MM.1S (cell line): ENCODE data around the gene ATP6V1A.

Experiments used
- DNase-seq: peaks from one replicate; pipeline ENCODE4 v3.0.0-alpha.2; 2015
- H2AFZ ChIP-seq: fragments of 300-600 bp; sonication (generic); 2 replicates; pipeline ENCODE4 v1.6.0; 2016; ENCODE audit warnings: antibody characterized with exemption, low read length
- H3F3A ChIP-seq: fragments of 300-600 bp; sonication (generic); 2 replicates; pipeline ENCODE4 v1.6.1; 2016; ENCODE audit warnings: mild to moderate bottlenecking, antibody characterized with exemption, low read length, moderate library complexity, mixed read lengths; ENCODE audit not compliant: insufficient read depth
- H3K27ac ChIP-seq: fragments of 300-600 bp; sonication (generic); 2 replicates; pipeline ENCODE4 v1.5.1; 2016; ENCODE audit warnings: mild to moderate bottlenecking, low read length
- H3K27me3 ChIP-seq: fragments of 300-600 bp; sonication (generic); replicated peaks from 2 replicates; pipeline ENCODE4 v1.6.0; 2016; ENCODE audit warnings: low read length; ENCODE audit not compliant: insufficient read depth
- H3K36me3 ChIP-seq: fragments of 300-600 bp; sonication (generic); replicated peaks from 2 replicates; pipeline ENCODE4 v1.6.1; 2016; ENCODE audit warnings: mild to moderate bottlenecking, low read length, mixed read lengths; ENCODE audit not compliant: insufficient read depth
- H3K4me1 ChIP-seq: fragments of 300-600 bp; sonication (generic); 2 replicates; pipeline ENCODE4 v1.6.1; 2016; ENCODE audit warnings: low read length, mixed read lengths
- H3K4me2 ChIP-seq: fragments of 300-600 bp; sonication (generic); 2 replicates; pipeline ENCODE4 v1.6.0; 2016; ENCODE audit warnings: low read depth, low read length
- H3K4me3 ChIP-seq: fragments of 300-600 bp; sonication (generic); 2 replicates; pipeline ENCODE4 v1.5.1; 2016; ENCODE audit warnings: low read length, mixed read lengths
- H3K79me2 ChIP-seq: fragments of 300-600 bp; sonication (generic); 2 replicates; pipeline ENCODE4 v1.6.1; 2016; ENCODE audit warnings: mixed run types, low read length, mixed read lengths
- H3K9ac ChIP-seq: fragments of 300-600 bp; sonication (generic); 2 replicates; pipeline ENCODE4 v1.6.1; 2016; ENCODE audit warnings: low read length, mixed read lengths
- H3K9me2 ChIP-seq: fragments of 300-600 bp; sonication (generic); replicated peaks from 2 replicates; pipeline ENCODE4 v1.6.1; 2016; ENCODE audit warnings: mild to moderate bottlenecking, low read length, mixed read lengths; ENCODE audit not compliant: insufficient read depth
- H3K9me3 ChIP-seq: fragments of 300-600 bp; sonication (generic); replicated peaks from 2 replicates; pipeline ENCODE4 v1.6.1; 2016; ENCODE audit warnings: mild to moderate bottlenecking, low read length, mixed read lengths; ENCODE audit not compliant: insufficient read depth
- H4K20me1 ChIP-seq: fragments of 300-600 bp; sonication (generic); 2 replicates; pipeline ENCODE4 v1.6.1; 2016; ENCODE audit warnings: mild to moderate bottlenecking, low read length, moderate library complexity, mixed read lengths; ENCODE audit not compliant: insufficient read depth
- CTCF ChIP-seq: fragments of 300-600 bp; sonication (generic); IDR thresholded peaks from 2 replicates; pipeline ENCODE4 v1.5.1; 2016; ENCODE audit warnings: antibody characterized with exemption, low read length, mixed read lengths
- EZH2 ChIP-seq: fragments of 300-600 bp; sonication (generic); optimal IDR thresholded peaks from 2 replicates; pipeline ENCODE3; 2017; ENCODE audit warnings: low read depth, mild to moderate bottlenecking, antibody characterized with exemption, low read length, mixed read lengths
- EZH2phosphoT487 ChIP-seq: fragments of 300-600 bp; sonication (generic); IDR thresholded peaks from 2 replicates; pipeline ENCODE4 v1.6.1; 2018; ENCODE audit warnings: antibody characterized with exemption, low read length

Gene ATP6V1A

GRCh38 chr3:113802795-113803455 lies 56.1 kb downstream of the ATP6V1A start:
- DNase-seq: peak; percentile 31
- 0 out of 2 replicates have a peak overlapping the region, but pooled peaks have one; percentile 1 for H3K4me2 ChIP-seq

GRCh38 chr3:113804661-113805060 lies 57.8 kb downstream of the ATP6V1A start:
- DNase-seq: no peak
- H3K36me3 ChIP-seq: peaks cover 18% of the 10 kb centered on the region; the same call in 1 of the 2 replicates
- H3K9ac ChIP-seq: no peak overlapping the region
- H3K27me3 ChIP-seq: no peaks in the 10 kb centered on the region
- TF ChIP-seq CTCF (no peak), EZH2 (no peak), EZH2phosphoT487 (no peak)
- no peaks in the 10 kb centered on the region for H4K20me1 ChIP-seq
- no peak overlapping the region for H2AFZ ChIP-seq
- no peak overlapping the region for H3K4me3 ChIP-seq
- no peaks in the 10 kb centered on the region for H3K9me2 ChIP-seq
- no peaks in the 10 kb centered on the region for H3K79me2 ChIP-seq
- no peak overlapping the region for H3K27ac ChIP-seq
- H3K4me1 ChIP-seq: peaks cover 7% of the 10 kb centered on the region; the same call in 1 of the 2 replicates
- no peaks in the 10 kb centered on the region for H3K9me3 ChIP-seq
- no peak overlapping the region for H3K4me2 ChIP-seq
- peaks cover 3% of the 10 kb centered on the region; the same call in 1 of the 2 replicates for H3F3A ChIP-seq

More at GRCh38 chr3:113802795-113803455, 56.1 kb downstream of the ATP6V1A start:
- Histone ChIP-seq H2AFZ (no peak overlapping the region), H3K9ac (no peak overlapping the region), H3K9me2 (no peaks in the 10 kb centered on the region), H3K27me3 (no peaks in the 10 kb centered on the region), H4K20me1 (no peaks in the 10 kb centered on the region), H3K79me2 (no peaks in the 10 kb centered on the region), H3K4me1 (peaks cover 7% of the 10 kb centered on the region; the same call in 1 of the 2 replicates), H3K36me3 (peaks cover 21% of the 10 kb centered on the region), H3F3A (peaks cover 3% of the 10 kb centered on the region; the same call in 1 of the 2 replicates), H3K27ac (no peak overlapping the region), H3K9me3 (no peaks in the 10 kb centered on the region), H3K4me3 (no peak overlapping the region)
- TF ChIP-seq CTCF: no peak
- TF ChIP-seq EZH2phosphoT487: no peak
- TF ChIP-seq EZH2: no peak

DNA sequence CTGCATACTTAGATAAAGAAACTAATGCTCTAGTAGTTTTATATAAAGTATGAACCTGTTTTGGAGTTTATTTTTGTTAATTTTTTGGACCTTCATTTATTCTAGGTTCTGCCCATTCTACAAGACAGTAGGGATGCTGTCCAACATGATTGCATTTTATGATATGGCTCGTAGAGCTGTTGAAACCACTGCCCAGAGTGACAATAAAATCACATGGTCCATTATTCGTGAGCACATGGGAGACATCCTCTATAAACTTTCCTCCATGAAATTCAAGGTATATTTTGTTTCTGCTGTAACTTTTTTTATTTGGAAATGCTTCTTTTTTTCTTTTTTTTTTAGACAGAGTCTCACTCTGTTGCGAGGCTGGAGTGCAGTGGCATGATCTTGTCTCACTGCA lies 58.4 kb downstream of the ATP6V1A start:
- Histone ChIP-seq H3K36me3 (peaks cover 16% of the 10 kb centered on the region; the same call in 1 of the 2 replicates), H3F3A (peaks cover 3% of the 10 kb centered on the region; the same call in 1 of the 2 replicates), H3K79me2 (no peaks in the 10 kb centered on the region), H3K4me1 (peaks cover 7% of the 10 kb centered on the region; the same call in 1 of the 2 replicates), H3K9ac (no peak overlapping the region), H3K9me3 (no peaks in the 10 kb centered on the region), H3K9me2 (no peaks in the 10 kb centered on the region), H3K27me3 (no peaks in the 10 kb centered on the region), H3K4me3 (no peak overlapping the region), H2AFZ (no peak overlapping the region), H3K4me2 (no peak overlapping the region), H4K20me1 (no peaks in the 10 kb centered on the region), H3K27ac (no peak overlapping the region)
- no peak for TF ChIP-seq CTCF
- no peak for DNase-seq
